Measurements from ENCODE around the gene GLUD1.
"Not testable (repeated sequence)": the region's sequence is repeated elsewhere in the genome, so short reads cannot be mapped to it uniquely, and the experiment has no call there.

The GLUD1 gene

GRCh38 chr10:87038786-87039185 is 55.9 kb downstream of the GLUD1 start:
- FAIRE-seq (no peak), DNase-seq (ENCODE audit: insufficient read length, low spot score) (no peak)
- no peak for TF ChIP-seq POLR2A (IDR thresholded peaks at IDR 0.05; ENCODE audit: low read depth, low read length)

DNA sequence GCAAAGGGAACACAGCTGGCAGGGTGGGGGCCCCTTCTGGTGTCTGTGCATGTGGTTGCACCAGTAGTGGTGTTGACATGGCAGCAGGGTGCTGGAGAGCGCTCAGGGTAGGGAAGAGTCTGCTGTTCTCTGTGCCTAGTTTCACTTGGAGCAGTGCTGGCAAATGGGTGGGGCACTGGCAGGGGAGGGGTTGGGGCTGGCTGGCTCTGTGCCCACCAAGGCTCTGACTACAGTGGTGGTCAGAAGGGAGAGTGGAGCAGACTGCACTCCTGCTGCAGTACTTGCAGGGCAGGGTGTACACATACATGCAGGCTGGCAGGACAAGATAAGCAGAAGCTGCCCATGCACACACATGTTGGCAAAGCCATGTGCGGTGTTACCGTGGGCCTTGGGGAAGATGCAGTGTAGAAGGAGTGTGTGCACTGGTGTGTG is 56.3 kb downstream of the GLUD1 start:
- DNase-seq (ENCODE audit: insufficient read length, low spot score): no peak
- no peak for TF ChIP-seq POLR2A (IDR thresholded peaks at IDR 0.05; ENCODE audit: low read depth, low read length)
- FAIRE-seq: no peak

DNA sequence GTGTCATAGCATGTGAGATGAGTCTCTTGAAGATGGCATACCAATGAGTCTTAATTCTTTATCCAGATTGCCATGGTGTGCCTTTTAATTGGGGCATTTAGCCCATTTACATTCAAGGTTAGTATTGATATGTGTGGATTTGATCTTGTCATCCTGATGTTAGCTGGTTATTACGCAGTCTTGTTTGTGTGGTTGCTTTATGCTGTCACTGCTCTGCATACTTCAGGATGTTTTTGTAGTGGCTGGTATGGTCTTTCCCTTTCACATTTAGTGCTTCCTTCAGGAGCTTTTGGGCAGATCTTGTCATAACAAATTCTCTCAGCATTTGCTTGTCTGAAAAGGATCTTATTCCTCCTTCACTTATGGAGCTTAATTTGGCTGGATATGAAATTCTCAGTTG is 58.0 kb downstream of the GLUD1 start:
- DNase-seq (ENCODE audit: insufficient read length, low spot score): no peak
- TF ChIP-seq POLR2A (IDR thresholded peaks at IDR 0.05; ENCODE audit: low read depth, low read length): no peak
- FAIRE-seq: no peak

DNA sequence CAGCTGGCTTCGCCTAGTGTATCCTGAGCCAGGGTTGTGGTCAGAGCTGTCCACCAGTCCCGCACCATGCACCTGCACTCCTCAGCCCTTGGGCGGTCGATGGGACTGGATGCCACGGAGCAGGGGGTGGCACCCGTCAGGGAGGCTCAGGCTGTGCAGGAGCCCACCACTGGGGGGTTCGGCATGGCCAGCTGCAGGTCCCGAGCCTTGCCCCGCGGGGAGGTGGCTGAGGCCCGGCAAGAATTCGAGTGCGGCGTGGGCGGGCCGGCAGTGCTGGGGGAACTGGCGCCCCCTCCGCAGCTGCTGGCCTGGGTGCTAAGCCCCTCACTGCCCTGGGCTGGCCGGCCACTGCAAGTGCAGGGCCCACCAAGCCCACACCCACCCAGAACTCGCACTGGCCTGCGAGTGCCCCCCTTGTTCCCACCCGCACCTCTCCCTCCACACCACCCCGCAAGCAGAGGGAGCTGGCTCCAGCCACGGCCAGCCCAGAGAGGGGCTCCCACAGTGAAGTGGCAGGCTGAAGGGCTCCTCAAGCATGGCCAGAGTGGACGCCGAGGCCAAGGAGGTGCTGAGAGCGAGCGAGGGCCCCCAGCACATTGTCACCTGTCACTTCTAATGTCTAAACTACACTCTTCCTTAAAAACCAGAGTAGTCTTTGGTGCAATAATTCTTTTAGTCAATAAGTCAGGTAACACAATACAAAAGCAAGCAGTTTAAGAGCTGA is 63.6 kb downstream of the GLUD1 start:
- no peak for DNase-seq (ENCODE audit: insufficient read length, low spot score)
- TF ChIP-seq POLR2A (IDR thresholded peaks at IDR 0.05; ENCODE audit: low read depth, low read length): no peak
- FAIRE-seq: no peak

DNA sequence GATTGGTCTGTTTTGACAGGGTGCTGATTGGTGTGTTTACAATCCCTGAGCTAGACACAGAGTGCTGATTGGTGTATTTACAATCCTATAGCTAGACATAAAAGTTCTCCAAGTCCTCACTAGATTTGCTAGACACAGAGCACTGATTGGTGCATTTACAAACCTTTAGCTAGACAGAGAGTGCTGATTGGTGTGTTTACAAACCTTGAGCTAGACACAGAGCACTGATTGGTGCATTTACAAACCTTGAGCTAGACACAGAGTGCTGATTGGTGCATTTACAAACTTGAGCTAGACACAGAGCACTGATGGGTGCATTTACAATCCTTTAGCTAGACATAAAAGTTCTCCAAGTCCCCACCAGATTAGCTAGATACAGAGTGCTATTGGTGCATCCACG is 64.2 kb downstream of the GLUD1 start:
- not testable (repeated sequence) for FAIRE-seq; DNase-seq (ENCODE audit: insufficient read length, low spot score)

DNA sequence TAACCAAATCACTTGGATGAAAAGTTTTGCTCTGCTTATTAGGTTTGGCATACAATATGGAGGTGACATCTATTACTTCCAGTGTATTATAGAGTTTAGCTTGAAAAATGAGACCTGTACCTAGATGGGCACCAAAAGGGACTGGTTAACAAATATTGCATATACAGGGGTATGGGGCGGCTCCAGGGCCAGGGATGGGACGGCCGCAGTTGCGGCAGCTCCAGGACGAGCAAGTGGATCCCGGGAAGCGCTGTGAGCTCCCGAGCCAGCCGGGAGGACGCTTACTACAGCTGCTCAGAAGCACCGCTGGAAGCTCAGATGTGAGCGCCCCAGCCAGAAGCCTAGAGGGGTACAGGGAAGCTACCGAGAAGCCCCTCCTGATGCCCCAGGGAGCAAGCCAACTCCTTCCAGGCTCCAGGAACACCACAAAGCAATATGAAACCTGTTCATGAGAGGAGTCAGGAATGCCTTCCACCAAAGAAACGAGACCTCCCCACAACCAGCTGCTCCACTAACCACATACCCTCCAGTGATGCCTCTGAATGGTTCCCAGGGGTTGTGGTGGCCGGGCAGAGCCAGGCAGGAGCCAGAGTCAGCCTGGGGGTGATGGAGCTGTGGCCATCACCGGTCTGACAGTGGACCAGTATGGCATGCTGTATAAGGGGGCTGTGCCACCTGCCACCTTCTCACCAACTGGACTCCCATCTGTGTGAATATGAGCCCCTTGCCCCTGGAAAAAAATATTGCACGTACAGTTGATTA is 67.7 kb downstream of the GLUD1 start:
- FAIRE-seq: not testable (repeated sequence)

GRCh38 chr10:87025285-87025958 is 69.2 kb downstream of the GLUD1 start:
- FAIRE-seq: peak; percentile 30
- peak; percentile 18 for DNase-seq (ENCODE audit: insufficient read length, low spot score)

More for the DNA sequence above, 67.7 kb downstream of the GLUD1 start:
- DNase-seq (ENCODE audit: insufficient read length, low spot score): not testable (repeated sequence)

DNA sequence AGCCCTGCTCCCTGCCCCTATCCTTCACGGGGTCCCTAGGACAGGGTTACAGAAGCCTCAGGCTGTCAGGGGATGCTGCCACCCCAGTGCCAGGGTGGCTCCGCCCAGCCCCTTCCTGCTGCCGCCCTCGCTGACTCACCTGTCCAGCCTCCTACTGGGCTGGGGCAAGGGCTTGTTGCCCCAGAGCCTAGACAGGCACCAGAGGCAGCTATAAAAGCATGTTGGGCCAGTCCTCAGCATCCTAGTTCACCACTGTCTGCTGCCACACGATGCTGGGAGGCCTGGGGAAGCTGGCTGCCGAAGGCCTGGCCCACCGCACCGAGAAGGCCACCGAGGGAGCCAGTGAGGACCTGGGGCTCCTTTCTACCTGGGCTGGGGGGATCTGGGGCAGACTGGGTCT is 74.6 kb downstream of the GLUD1 start, which contains the start of gene FAM25A:
Gene FAM25A, plus strand, starts transcription at position 239 of the 400 bp plus-strand sequence. Its CDS starts 31 bp downstream, at position 270.
- FAIRE-seq; DNase-seq (ENCODE audit: insufficient read length, low spot score): not testable (repeated sequence)

- FAIRE-seq; DNase-seq (ENCODE audit: insufficient read length, low spot score): not testable (repeated sequence)
These were observed 75.1 kb downstream of the GLUD1 start for GRCh38 chr10:87019504-87019903.

DNA sequence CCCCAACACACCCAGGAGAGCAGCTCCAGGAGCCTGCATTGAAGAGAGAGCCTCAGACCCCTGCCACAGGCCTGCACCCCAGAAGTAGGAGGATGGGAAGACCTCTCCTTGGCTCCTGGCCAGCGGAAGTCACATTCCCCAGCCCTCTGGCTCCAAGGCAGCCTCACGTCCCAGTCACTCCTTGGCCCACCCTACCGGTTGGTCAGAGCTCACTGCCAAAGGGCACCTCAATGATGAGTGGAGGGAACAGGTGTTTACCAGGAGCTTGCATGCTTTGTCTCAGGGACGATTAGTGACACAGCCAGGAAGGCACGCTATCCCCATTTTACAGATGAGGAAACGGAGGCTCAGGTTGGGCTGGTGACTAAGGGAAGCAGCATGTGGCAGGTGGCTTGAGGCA is 75.6 kb downstream of the GLUD1 start:
- not testable (repeated sequence) for DNase-seq (ENCODE audit: insufficient read length, low spot score)

DNA sequence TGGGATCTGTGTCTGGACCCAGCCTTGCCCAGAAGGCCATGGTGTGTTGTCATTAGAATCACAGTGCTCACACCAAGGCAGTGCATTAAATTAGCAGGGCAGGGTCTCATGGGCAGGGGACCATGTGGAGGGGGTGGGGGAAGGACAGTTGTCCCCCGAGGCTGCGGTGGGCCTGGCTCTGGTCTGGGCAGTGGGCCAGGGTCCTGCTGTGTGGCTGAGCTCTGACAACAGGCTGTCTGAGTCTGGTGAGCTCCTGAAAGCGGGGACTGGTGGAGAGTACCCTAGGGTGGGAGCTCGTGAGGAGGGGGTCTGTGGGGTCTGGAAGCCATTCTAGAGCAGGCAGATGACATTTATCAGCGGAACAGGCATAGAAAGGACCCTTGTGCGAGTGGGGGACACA is 76.5 kb downstream of the GLUD1 start:
- not testable (repeated sequence) for DNase-seq (ENCODE audit: insufficient read length, low spot score); FAIRE-seq

More for the DNA sequence above, 75.6 kb downstream of the GLUD1 start:
- FAIRE-seq: not testable (repeated sequence)

GRCh38 chr10:87014986-87015716 is 79.5 kb downstream of the GLUD1 start:
- DNase-seq (ENCODE audit: insufficient read length, low spot score); FAIRE-seq: not testable (repeated sequence)

DNA sequence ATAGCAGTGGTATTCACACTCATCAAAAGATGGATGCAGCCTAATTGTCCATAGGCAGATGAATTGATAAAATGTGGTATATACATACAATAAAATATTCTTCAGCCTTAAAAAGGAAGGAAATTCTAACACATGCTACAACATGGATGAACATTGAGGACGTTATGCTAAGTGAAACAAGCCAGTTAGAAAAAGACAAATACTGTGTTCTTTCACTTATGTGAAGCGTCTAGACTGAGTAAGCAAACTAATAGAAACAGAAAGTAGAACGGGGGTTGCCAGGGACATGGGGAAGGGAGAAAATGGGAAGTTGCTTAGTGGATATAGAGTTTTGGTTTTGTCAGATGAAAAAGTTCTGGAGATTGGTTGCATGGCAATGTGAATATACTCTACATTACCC is 81.1 kb downstream of the GLUD1 start:
- DNase-seq (ENCODE audit: insufficient read length, low spot score); FAIRE-seq: not testable (repeated sequence)

- not testable (repeated sequence) for DNase-seq (ENCODE audit: insufficient read length, low spot score)
These were observed 85.4 kb downstream of the GLUD1 start for GRCh38 chr10:87009134-87009696.

DNA sequence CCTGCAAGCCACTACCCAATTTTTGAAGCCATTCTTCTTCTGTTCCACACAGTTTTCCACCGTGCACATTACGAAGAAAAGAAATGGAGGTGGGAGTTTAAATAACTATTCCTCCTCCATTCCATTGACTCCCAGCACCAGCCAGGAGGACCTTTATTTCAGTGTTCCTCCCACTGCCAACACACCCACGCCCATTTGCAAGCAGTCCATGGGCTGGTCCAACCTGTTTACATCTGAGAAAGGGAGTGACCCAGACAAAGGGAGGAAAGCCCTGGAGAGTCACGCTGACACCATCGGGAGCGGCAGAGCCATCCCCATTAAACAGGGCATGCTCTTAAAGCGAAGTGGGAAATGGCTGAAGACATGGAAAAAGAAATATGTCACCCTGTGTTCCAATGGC is 86.3 kb downstream of the GLUD1 start:
- not testable (repeated sequence) for DNase-seq (ENCODE audit: insufficient read length, low spot score); FAIRE-seq

More at GRCh38 chr10:87009134-87009696, 85.4 kb downstream of the GLUD1 start:
- not testable (repeated sequence) for FAIRE-seq

DNA sequence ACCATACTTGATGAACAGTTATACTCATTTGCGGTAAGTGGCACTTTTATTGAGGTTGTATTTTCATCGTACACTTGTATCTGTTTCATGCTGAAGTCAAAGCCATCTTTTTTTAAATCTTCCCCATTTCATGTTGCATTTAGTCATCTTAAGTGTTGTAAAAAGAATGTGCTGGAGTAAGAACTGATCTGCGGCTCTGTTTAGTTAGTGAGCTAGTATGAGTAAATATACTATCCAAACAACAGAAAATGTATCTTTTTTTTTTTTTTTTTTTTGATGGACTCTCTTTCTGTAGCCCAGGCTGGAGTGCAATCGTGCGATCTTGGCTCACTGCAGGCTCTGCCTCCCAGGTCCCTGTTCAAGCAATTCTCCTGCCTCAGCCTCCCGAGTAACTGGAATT is 87.0 kb downstream of the GLUD1 start:
- DNase-seq (ENCODE audit: insufficient read length, low spot score); FAIRE-seq: not testable (repeated sequence)

- not testable (repeated sequence) for FAIRE-seq; DNase-seq (ENCODE audit: insufficient read length, low spot score)
These were observed 87.5 kb downstream of the GLUD1 start for GRCh38 chr10:87007124-87007523.
